GM20000 (cell line): ENCODE data around the gene FYN.

Experiments used
- DNase-seq: peaks from one replicate; pipeline ENCODE4 v3.0.0; 2012; ENCODE audit warnings: low spot score
- TF ChIP-seq, protein P1 (sequence below): IDR thresholded peaks from 2 replicates; pipeline ENCODE4 v1.5.1; 2012; ENCODE audit warnings: mild to moderate bottlenecking, control low read depth; ENCODE audit errors: extremely low read depth, missing control alignments

Gene FYN

DNA sequence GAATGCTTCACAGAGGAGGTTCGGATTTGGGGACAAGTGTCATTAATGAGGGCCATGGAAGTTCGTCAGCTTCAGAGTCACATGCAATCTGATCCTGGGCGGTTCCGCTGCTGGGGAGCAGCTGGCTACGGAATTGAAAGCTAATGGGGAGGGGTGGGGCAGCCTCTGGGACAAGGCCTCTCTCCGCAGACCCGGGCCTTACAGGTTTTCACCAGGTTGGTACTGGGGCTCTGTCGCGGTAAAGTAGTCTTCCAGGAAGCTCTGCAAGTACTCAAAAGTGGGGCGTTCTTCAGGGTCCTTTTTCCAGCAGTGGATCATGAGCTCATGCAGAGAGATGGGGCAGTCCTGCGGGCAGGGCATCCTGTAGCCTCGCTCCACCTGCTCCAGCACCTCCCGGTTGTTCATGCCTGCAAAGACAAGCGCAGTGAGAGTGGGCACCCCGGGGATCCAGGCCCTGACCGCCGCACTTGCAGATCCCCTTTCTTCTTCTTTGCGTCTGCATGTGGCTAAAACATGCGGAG is 211.7 kb downstream of the FYN start:
- TF ChIP-seq, protein P1, sequence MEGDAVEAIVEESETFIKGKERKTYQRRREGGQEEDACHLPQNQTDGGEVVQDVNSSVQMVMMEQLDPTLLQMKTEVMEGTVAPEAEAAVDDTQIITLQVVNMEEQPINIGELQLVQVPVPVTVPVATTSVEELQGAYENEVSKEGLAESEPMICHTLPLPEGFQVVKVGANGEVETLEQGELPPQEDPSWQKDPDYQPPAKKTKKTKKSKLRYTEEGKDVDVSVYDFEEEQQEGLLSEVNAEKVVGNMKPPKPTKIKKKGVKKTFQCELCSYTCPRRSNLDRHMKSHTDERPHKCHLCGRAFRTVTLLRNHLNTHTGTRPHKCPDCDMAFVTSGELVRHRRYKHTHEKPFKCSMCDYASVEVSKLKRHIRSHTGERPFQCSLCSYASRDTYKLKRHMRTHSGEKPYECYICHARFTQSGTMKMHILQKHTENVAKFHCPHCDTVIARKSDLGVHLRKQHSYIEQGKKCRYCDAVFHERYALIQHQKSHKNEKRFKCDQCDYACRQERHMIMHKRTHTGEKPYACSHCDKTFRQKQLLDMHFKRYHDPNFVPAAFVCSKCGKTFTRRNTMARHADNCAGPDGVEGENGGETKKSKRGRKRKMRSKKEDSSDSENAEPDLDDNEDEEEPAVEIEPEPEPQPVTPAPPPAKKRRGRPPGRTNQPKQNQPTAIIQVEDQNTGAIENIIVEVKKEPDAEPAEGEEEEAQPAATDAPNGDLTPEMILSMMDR, result no peak
- DNase-seq, result no peak

DNA sequence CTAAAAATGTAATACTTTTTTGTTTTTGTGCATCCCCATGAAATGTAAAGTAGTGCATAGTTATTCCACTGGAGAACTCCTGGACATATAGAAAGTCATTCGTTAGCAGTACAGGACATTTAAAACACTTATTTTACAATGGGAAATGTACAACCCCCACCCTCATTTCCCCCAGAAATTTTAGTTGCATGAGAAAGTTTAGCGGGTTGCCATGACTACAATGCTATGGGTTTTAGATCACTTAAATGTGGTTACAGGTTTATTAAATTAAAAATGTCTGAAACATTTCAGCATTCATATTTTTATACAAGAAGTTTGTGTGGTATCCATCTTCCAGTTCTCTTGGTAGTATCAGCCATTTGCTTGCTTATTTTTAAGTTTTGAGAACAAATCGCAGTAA is 212.7 kb downstream of the FYN start:
- no peak for DNase-seq
- TF ChIP-seq, protein P1, result no peak

DNA sequence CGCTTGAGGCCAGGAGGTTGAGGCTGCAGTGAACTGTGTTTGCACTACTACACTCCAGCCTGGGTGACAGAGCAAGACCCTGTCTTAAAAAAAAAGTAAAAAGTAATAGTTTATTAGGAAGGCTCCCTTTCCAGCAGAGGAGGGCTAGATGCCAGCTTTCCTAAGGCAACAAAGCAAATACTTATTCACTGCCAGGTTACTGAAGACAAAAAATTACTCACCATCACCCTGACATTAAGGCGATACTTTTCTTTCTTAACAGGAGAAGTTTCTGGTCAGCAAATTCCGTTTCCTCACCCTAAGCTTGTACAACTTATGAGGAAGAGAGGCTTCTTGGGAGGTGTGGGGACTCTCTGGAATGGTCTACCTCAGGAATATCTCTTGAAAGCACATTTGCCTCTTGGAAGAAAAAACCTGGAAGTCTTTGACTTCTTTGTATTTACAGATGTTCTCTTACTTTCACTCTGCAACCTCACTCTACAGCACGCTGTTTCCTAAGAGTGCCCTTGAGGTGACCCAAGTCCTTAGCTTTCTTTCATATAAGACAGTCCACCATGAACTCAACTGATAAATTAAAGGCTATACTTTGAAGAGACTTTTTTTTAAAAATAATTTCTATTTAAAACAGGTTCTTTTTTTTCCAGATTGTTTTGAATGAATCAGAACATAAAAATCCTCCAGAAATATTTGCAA is 214.6 kb downstream of the FYN start:
- no peak for DNase-seq
- TF ChIP-seq, protein P1, result no peak

DNA sequence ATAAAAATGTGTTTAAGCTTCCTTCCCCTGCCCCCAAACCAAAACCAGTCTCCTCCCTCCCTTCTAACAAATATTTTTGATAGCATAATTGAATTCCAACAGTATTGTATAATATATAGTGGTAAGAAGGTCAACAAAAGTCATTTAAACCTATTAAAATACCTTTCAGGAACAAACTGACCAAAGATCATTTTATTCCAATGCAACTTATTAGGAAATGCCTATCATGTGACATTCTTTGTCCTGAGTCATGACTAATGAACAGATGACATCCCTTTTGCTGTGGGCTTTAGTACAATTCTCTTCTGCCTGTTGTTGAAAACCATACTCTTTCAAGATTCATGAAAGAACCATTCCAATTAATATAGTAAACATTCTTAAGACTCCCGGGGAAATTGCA is 216.1 kb downstream of the FYN start:
- no peak for DNase-seq
- TF ChIP-seq, protein P1, result no peak

DNA sequence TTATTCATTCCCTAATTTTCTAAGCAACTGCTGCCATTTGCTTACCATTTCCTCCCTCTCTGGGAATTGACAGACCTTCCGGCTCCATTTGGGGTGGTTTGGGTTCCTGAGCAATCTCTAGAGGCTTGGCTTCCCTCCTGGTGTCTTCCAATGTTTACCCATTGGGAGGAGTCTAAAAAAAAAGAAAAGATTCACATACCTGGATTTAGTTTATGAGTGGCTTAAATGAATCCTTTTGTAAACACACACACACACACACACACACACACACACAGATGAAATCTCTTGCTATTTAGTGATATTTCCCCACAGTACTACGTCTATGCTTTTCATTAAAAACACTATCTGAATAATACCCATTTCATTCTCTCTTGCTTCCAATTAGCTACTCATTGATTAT is 219.3 kb downstream of the FYN start:
- no peak for DNase-seq
- TF ChIP-seq, protein P1, result no peak

DNA sequence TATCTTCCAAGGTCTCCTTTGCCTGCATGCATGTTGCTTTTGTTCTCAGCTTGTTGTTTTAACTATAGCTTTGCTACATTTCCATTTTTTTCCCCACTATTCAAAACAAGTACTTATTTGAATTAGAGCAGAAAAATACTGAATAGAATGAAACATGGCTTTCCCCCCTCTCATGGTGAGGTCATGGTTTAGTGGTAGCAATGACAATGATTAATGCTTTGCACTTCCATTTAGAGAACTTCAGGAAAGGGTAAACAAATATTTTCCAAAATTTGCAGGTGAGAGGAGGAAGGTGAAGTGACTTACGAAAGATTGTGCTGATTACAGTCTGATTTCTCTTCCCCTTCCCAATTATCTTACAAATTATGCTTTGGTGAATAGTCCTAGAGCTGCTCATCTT is 219.8 kb downstream of the FYN start:
- DNase-seq, result no peak
- TF ChIP-seq, protein P1, result no peak

DNA sequence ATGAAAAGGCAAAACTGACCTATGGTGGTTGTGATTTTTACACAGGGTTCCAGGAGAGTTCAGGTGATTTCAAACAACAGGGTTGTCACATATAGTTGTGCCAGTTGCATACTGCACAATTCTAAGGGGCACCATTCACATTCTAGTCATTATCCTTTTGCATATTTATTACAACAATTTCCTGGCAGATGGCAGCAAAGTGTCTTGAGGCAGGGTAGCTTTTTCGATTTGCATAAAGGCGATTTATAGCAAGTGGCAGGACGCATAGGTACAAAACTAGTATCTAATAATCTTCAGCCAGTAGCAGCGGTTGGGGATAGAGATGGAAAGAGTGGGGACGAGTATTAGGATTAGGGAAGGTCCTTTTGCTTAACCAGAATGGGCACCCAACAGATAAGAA is 221.1 kb downstream of the FYN start:
- TF ChIP-seq, protein P1, result no peak
- no peak for DNase-seq
